ENCODE measurements around the gene RIPOR2.

RIPOR2 gene

DNA sequence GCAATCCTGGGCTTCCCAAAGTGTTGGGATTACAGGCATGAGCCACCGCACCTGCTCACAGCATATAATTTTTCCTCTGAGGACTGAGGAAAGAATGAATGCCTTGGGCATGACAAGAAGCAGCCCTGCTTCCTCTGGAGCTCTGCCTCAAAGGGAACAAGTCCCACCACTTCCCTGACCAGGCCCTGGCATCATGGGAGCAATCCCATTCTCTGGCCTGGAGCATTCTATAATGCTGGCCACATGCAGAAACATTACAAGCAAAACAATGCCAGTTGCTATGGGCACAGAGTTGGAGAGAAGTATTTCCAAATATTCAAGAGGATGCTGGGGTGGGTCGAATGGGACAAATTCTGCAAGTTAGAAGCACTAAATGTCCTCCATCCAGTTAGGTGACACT is 95.6 kb downstream of the RIPOR2 start:
- no peak for DNase-seq

DNA sequence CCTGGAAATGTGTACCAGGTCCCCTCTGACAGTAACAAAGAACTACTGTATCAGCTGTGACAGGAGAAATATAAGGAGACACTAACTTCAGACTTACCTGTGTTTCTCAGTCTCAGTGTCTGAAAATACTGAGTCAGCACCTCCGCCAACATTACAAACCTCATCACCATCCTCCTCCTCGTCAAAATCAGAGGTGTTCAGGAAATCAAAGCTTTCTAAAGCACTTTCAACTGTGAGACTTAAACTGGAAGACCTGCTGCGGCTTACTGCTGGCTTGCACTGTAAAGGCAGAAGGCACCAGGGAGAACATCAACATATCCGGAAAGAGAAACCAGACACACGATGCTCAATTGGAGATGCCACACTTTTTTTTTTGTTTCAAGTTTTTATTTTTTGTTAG is 96.8 kb downstream of the RIPOR2 start:
- DNase-seq = peak; percentile 3

DNA sequence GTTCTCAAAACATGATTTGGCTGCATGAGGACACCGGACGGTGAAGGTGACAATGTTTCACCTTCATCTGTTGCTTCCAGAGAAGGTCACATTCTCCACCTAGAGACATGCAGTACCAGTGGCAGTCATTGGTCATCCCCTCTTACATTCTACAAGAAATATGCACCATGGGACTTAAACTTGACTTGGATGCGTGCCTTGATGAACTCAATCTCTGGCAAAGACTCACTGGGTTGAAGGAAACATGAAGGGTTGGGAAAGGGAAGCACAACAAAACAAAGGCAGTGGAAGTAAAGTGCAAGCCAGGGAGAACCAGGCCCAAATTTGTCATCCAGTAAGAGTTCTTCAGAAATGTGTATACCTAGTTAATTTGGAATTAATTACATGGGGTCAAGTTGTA is 97.7 kb downstream of the RIPOR2 start:
- no peak for DNase-seq

- DNase-seq = no peak
These were observed 99.7 kb downstream of the RIPOR2 start for GRCh38 chr6:24836109-24836508.

- no peak for DNase-seq
These were observed 101.9 kb downstream of the RIPOR2 start for GRCh38 chr6:24833711-24834386.

DNA sequence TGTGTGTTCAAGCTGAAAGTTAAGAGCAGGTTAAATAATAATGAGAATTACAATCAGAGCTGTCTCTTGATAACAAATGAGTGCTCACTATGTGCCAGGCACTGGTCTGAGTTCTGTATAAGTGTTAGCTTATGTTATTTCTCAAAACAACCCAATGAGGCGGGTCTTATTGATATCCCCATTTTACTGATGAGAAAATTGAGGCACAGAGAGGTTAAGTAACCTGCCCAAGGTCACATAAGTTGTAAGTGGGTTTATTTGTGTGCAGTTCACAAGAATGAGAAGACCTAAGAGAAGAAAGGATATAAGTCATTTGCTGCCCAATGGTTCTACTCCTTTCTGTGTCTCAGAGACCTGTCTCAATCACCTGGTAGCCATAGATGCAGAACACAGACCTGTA is 103.0 kb downstream of the RIPOR2 start:
- no peak for DNase-seq

GRCh38 chr6:24831771-24832716 is 103.7 kb downstream of the RIPOR2 start:
- no peak for DNase-seq

DNA sequence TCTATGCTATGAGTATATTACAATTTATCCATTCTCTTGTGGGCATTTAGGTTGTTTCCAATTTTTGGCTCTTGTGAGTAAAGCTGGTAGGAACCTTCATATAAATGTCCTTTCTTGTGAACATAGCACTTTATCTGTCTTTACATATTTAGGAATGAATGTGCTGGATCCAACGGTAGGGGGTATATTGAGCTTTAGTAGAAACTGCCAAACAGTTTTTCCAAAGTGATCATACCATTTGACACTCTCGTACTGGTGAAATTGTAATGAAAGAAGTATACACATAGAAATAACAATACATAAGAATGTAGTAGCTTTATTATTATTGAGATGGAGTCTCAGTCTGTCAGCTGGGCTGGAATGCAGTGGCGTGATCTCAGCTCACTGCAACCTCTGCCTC is 106.1 kb downstream of the RIPOR2 start:
- DNase-seq = no peak

GRCh38 chr6:24827970-24828369 is 107.8 kb downstream of the RIPOR2 start:
- no peak for DNase-seq

GRCh38 chr6:24827162-24827561 is 108.6 kb downstream of the RIPOR2 start:
- DNase-seq = no peak

DNA sequence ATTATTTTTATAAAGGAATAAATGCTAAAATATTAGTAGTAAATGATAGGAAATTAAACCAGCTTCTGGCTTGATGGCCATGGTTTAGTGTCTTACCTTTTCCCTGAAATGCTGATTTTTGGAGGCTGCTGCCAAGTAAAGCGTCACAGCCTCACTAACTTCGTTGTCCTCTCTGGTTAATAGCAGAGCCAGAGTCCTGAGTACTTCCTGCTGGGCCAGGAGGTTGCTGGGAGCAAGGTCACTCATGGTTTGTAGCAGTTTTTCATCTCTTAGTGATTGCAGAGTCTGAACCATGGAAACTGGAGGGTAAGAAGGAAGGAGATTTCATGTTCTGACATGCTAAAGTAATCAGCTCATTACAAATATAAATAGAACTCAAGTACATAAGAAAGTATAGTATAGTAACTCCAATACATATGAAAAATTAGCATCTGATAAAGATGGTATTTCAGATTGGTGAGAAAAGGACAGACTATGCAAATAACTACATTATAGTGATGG is 110.6 kb downstream of the RIPOR2 start:
- no peak for DNase-seq

GRCh38 chr6:24824142-24824938 is 111.4 kb downstream of the RIPOR2 start:
- DNase-seq = no peak

GRCh38 chr6:24823185-24823584 is 112.6 kb downstream of the RIPOR2 start:
- DNase-seq = no peak

DNA sequence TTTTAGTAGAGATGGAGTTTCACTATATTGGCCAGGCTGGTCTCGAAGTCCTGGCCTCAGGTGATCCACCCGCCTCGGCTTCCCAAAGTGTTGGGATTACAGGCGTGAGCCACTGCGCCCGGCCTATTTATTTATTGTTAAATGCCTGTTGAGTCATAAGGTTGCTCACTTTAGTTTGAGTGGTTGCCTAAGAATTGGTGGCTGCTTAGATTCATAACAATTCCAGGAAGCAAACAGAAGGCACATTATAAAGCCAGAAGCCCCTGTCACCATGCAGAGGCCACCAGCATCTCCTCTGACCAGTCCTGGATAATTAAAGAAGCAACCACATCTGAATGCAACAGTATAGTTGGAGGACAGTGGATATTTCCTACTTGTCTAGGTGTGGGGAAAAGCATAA is 113.1 kb downstream of the RIPOR2 start:
- DNase-seq = no peak

- DNase-seq = no peak
These were observed 113.8 kb downstream of the RIPOR2 start for GRCh38 chr6:24821860-24822444.

- no peak for DNase-seq
These were observed 117.4 kb downstream of the RIPOR2 start for GRCh38 chr6:24818346-24818745.

GRCh38 chr6:24809728-24810127 is 126.0 kb downstream of the RIPOR2 start:
- no peak for DNase-seq

- no peak for DNase-seq
These were observed 128.2 kb downstream of the RIPOR2 start for GRCh38 chr6:24807584-24807983.

DNA sequence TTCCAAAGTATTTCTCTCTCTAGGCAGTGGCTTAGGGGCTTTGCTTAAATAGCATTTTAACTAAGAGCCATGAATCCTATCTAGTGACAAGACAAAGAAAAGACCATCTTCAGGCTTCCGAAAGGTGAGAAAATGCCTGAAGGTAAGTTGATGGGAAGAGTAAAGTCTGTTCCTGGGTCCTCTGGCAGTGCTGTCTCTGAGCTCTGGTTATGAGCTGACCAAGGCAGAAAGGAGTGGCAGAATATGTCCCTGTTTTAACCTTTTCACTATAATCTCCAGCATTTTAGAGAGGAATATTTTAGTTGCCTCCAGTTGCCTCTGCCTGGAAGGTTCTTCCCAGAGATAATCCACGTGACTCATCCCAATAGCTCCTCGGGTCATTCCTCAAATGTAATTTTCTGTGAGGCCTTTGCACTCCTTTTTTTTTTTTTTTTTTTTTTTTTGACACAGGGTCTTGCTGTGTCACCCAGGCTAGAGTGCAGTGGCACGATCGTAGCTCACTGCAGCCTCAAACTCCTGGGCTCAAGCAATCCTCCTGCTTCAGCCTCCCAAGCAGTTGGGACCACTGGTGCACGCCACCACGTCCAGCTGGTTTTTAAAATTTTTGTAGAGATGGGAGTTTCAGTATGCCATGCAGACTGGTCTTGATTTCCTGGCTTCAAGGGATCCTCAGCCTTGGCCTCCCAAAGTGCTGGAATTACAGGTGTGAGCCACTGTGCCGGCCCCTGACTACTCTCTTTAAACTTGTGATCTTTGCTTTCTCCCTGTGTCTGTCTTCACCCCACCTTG is 133.3 kb downstream of the RIPOR2 start:
- DNase-seq = no peak

GRCh38 chr6:24799541-24799915 is 136.2 kb downstream of the RIPOR2 start:
- no peak for DNase-seq

DNA sequence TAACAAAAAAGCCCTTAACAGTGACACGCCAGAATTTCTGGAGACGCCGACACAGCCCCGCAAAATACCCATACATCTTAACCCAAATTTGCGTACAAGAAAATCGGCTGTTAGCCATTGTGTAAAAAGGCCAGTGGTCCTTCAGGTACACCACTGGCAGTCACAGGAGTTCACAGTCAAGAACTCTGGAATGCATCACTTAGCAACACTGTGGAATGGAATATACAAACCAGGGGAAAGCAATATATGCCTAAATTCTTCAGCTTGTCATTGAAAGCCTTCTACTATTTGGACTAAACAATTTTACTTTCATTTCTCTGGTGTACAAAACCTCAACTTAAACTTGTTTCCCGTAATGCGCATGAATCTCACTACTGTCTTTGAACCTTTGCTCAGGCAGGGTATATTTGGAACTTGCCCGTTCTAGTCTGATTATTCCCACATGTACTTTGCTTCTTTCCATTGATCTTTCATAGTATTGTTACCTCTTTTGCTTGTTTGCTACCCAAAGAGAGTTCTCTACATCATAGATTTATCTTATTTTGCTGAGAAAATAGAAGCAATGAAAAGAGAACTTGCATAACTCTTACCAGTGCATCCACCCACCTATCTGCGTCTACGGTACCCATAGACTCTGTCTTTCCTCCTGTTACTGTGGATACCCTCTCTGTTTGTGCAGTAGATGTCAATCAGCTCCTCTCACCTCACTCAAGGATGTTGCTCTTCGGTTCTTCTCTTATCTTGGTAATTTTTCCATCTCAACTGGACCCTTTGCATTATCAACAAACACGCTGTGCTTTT is 136.8 kb downstream of the RIPOR2 start, which contains the start of gene ARMH2:
TSS of gene ARMH2 (minus strand) at position 178 of the 801 bp plus-strand sequence. CDS start at position 118, 60 bp downstream.
- no peak for DNase-seq
